ENCODE measurements around the gene LENG1.
"Not testable (repeated sequence)": the region's sequence is repeated elsewhere in the genome, so short reads cannot be mapped to it uniquely, and the experiment has no call there.

The LENG1 gene

GRCh38 chr19:54201172-54201701 lies 41.7 kb upstream of the LENG1 start:
- Histone ChIP-seq H3K4me3 (ENCODE audit: low read depth in 1 of 2, low read length in 2 of 2) (peak overlapping the region; percentile 83 to 92), H3K4me1 (ENCODE audit: control insufficient read depth in 1 of 2, insufficient read depth in 2 of 2, low read length in 2 of 2) (peaks cover 18 to 49% of the 10 kb centered on the region in 2 donors), H3K9me3 (ENCODE audit: control insufficient read depth in 1 of 2, low read length in 2 of 2) (no peaks in the 10 kb centered on the region), H3K27ac (ENCODE audit: low read length) (peak overlapping the region; percentile 96), H3K27me3 (ENCODE audit: low read depth, low read length) (no peaks in the 10 kb centered on the region), H3K36me3 (ENCODE audit: control insufficient read depth in 1 of 2, insufficient read depth in 2 of 2, low read length in 2 of 2) (peaks cover 43 to 47% of the 10 kb centered on the region in 2 donors)

- Histone ChIP-seq H3K4me3 (ENCODE audit: low read depth in 1 of 2, low read length in 2 of 2) (no peak overlapping the region), H3K27ac (ENCODE audit: low read length) (no peak overlapping the region), H3K4me1 (ENCODE audit: control insufficient read depth in 1 of 2, insufficient read depth in 2 of 2, low read length in 2 of 2) (peaks cover 18 to 36% of the 10 kb centered on the region in 2 donors), H3K36me3 (ENCODE audit: control insufficient read depth in 1 of 2, insufficient read depth in 2 of 2, low read length in 2 of 2) (peaks cover 26 to 32% of the 10 kb centered on the region in 2 donors), H3K27me3 (ENCODE audit: low read depth, low read length) (no peaks in the 10 kb centered on the region), H3K9me3 (ENCODE audit: control insufficient read depth in 1 of 2, low read length in 2 of 2) (no peaks in the 10 kb centered on the region)
Observed at GRCh38 chr19:54199401-54199800, 39.9 kb upstream of the LENG1 start.

DNA sequence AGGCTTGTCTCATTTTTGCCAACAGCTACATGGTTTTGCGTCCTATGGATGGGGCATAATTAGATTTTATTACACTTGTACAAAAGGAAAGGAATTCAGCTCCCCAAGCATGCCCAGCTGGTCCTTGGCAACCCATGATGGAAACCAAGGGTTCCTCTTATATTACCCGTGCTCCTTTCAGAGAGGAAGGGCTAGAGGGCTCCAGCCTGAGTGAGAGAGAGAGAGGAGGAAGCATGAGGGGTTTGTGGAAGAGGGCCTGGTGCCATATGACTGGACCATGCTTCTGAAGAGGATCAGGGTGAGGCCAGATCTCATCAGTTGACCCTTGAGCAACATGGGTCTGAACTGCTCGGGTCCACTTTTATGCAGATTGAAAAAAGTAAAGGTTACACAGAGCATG lies 37.6 kb upstream of the LENG1 start:
- Histone ChIP-seq H3K27me3 (ENCODE audit: low read depth, low read length) (no peaks in the 10 kb centered on the region), H3K4me3 (ENCODE audit: low read depth in 1 of 2, low read length in 2 of 2) (no peak overlapping the region), H3K9me3 (ENCODE audit: control insufficient read depth in 1 of 2, low read length in 2 of 2) (no peaks in the 10 kb centered on the region), H3K36me3 (ENCODE audit: control insufficient read depth in 1 of 2, insufficient read depth in 2 of 2, low read length in 2 of 2) (peaks cover 16 to 22% of the 10 kb centered on the region in 2 donors), H3K4me1 (ENCODE audit: control insufficient read depth in 1 of 2, insufficient read depth in 2 of 2, low read length in 2 of 2) (peaks cover 6 to 20% of the 10 kb centered on the region in 2 donors), H3K27ac (ENCODE audit: low read length) (no peak overlapping the region)

DNA sequence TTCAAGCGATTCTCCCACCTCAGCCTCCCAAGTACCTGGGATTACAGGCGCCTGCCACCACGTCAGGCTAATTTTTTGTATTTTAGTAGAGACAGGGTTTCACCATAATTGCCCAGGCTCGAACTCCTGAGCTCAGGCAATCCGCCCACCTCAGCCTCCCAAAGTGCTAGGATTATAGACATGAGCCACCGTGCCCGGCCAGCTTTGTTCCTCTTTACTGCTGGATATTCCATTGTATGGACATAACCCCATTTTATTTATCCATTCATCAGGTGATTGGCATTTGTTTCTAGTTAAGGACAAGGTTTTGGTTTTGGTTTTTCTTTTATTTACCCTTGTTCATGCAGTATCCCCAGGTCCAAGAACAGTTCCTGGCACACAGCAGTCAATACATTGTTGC lies 37.0 kb upstream of the LENG1 start:
- Histone ChIP-seq H3K27ac (ENCODE audit: low read length) (no peak overlapping the region), H3K27me3 (ENCODE audit: low read depth, low read length) (no peaks in the 10 kb centered on the region), H3K4me3 (ENCODE audit: low read depth in 1 of 2, low read length in 2 of 2) (no peak overlapping the region), H3K4me1 (ENCODE audit: control insufficient read depth in 1 of 2, insufficient read depth in 2 of 2, low read length in 2 of 2) (peaks cover 3 to 20% of the 10 kb centered on the region in 2 donors), H3K9me3 (ENCODE audit: control insufficient read depth in 1 of 2, low read length in 2 of 2) (no peaks in the 10 kb centered on the region), H3K36me3 (ENCODE audit: control insufficient read depth in 1 of 2, insufficient read depth in 2 of 2, low read length in 2 of 2) (peaks cover 11 to 21% of the 10 kb centered on the region in 2 donors)

- Histone ChIP-seq H3K4me1 (ENCODE audit: control insufficient read depth in 1 of 2, insufficient read depth in 2 of 2, low read length in 2 of 2) (peaks cover 3 to 13% of the 10 kb centered on the region in 2 donors), H3K36me3 (ENCODE audit: control insufficient read depth in 1 of 2, insufficient read depth in 2 of 2, low read length in 2 of 2) (peaks cover 7 to 23% of the 10 kb centered on the region in 2 donors)
- not testable (repeated sequence) for H3K9me3 ChIP-seq (ENCODE audit: control insufficient read depth in 1 of 2, low read length in 2 of 2); H3K4me3 ChIP-seq (ENCODE audit: low read depth in 1 of 2, low read length in 2 of 2); H3K27me3 ChIP-seq (ENCODE audit: low read depth, low read length); H3K27ac ChIP-seq (ENCODE audit: low read length)
Observed at GRCh38 chr19:54194463-54194862, 34.9 kb upstream of the LENG1 start.

- H3K4me3 ChIP-seq (ENCODE audit: low read depth in 1 of 2, low read length in 2 of 2) = no peak overlapping the region
- H3K27ac ChIP-seq (ENCODE audit: low read length) = no peak overlapping the region
- no peaks in the 10 kb centered on the region for H3K27me3 ChIP-seq (ENCODE audit: low read depth, low read length)
- no peaks in the 10 kb centered on the region for H3K9me3 ChIP-seq (ENCODE audit: control insufficient read depth in 1 of 2, low read length in 2 of 2)
- H3K4me1 ChIP-seq (ENCODE audit: control insufficient read depth in 1 of 2, insufficient read depth in 2 of 2, low read length in 2 of 2) = peaks cover 8 to 24% of the 10 kb centered on the region in 2 donors
- H3K36me3 ChIP-seq (ENCODE audit: control insufficient read depth in 1 of 2, insufficient read depth in 2 of 2, low read length in 2 of 2) = peaks cover 7 to 23% of the 10 kb centered on the region in 2 donors
Observed at GRCh38 chr19:54193011-54193410, 33.5 kb upstream of the LENG1 start.

- Histone ChIP-seq H3K9me3 (ENCODE audit: control insufficient read depth in 1 of 2, low read length in 2 of 2) (no peaks in the 10 kb centered on the region), H3K27me3 (ENCODE audit: low read depth, low read length) (no peaks in the 10 kb centered on the region), H3K4me1 (ENCODE audit: control insufficient read depth in 1 of 2, insufficient read depth in 2 of 2, low read length in 2 of 2) (peaks cover 8 to 25% of the 10 kb centered on the region in 2 donors), H3K4me3 (ENCODE audit: low read depth in 1 of 2, low read length in 2 of 2) (peak overlapping the region; percentile 76 to 90), H3K27ac (ENCODE audit: low read length) (peak overlapping the region; percentile 96), H3K36me3 (ENCODE audit: control insufficient read depth in 1 of 2, insufficient read depth in 2 of 2, low read length in 2 of 2) (peaks cover 11 to 23% of the 10 kb centered on the region in 2 donors)
Observed at GRCh38 chr19:54191811-54192453, 32.4 kb upstream of the LENG1 start.

- peaks cover 16 to 23% of the 10 kb centered on the region in 2 donors for H3K36me3 ChIP-seq (ENCODE audit: control insufficient read depth in 1 of 2, insufficient read depth in 2 of 2, low read length in 2 of 2)
- peak within 1 kb of the TSS; percentile 96 for H3K27ac ChIP-seq (ENCODE audit: low read length)
- no peaks in the 10 kb centered on the region for H3K27me3 ChIP-seq (ENCODE audit: low read depth, low read length)
- peak within 1 kb of the TSS; percentile 76 to 90 for H3K4me3 ChIP-seq (ENCODE audit: low read depth in 1 of 2, low read length in 2 of 2)
- no peaks in the 10 kb centered on the region for H3K9me3 ChIP-seq (ENCODE audit: control insufficient read depth in 1 of 2, low read length in 2 of 2)
- peaks cover 8 to 25% of the 10 kb centered on the region in 2 donors for H3K4me1 ChIP-seq (ENCODE audit: control insufficient read depth in 1 of 2, insufficient read depth in 2 of 2, low read length in 2 of 2)
Observed at GRCh38 chr19:54191011-54191810, 31.7 kb upstream of the LENG1 start, which contains the start of gene TSEN34. Gene TSEN34, plus strand, starts transcription at chr19:54191308. Its CDS starts 57 bp downstream, at chr19:54191365.

GRCh38 chr19:54190503-54191010 lies 31.0 kb upstream of the LENG1 start:
- Histone ChIP-seq H3K4me1 (ENCODE audit: control insufficient read depth in 1 of 2, insufficient read depth in 2 of 2, low read length in 2 of 2) (peaks cover 8 to 25% of the 10 kb centered on the region in 2 donors), H3K27ac (ENCODE audit: low read length) (peak overlapping the region; percentile 96), H3K9me3 (ENCODE audit: control insufficient read depth in 1 of 2, low read length in 2 of 2) (no peaks in the 10 kb centered on the region), H3K27me3 (ENCODE audit: low read depth, low read length) (no peaks in the 10 kb centered on the region), H3K4me3 (ENCODE audit: low read depth in 1 of 2, low read length in 2 of 2) (peak overlapping the region; percentile 76 to 90), H3K36me3 (ENCODE audit: control insufficient read depth in 1 of 2, insufficient read depth in 2 of 2, low read length in 2 of 2) (peaks cover 16 to 23% of the 10 kb centered on the region in 2 donors)

- Histone ChIP-seq H3K4me1 (ENCODE audit: control insufficient read depth in 1 of 2, insufficient read depth in 2 of 2, low read length in 2 of 2) (peaks cover 8 to 25% of the 10 kb centered on the region in 2 donors), H3K4me3 (ENCODE audit: low read depth in 1 of 2, low read length in 2 of 2) (peak overlapping the region; percentile 59 to 90), H3K27ac (ENCODE audit: low read length) (peak overlapping the region; percentile 96), H3K36me3 (ENCODE audit: control insufficient read depth in 1 of 2, insufficient read depth in 2 of 2, low read length in 2 of 2) (peaks cover 16 to 23% of the 10 kb centered on the region in 2 donors), H3K9me3 (ENCODE audit: control insufficient read depth in 1 of 2, low read length in 2 of 2) (no peaks in the 10 kb centered on the region), H3K27me3 (ENCODE audit: low read depth, low read length) (no peaks in the 10 kb centered on the region)
Observed at GRCh38 chr19:54189735-54190502, 30.4 kb upstream of the LENG1 start.

Data from muscle layer of duodenum (tissue), 2 donors.